IPS-20b (cell line): ENCODE results near the gene MOG.
"Not testable (repeated sequence)": the region's sequence is repeated elsewhere in the genome, so short reads cannot be mapped to it uniquely, and the experiment has no call there.

ENCODE experiments used
- H3K27ac ChIP-seq: one replicate; pipeline ENCODE4 v1.5.1; 2013; ENCODE audit warnings: low read length
- H3K27me3 ChIP-seq: 2 replicates; pipeline ENCODE4 v1.6.1; 2013; ENCODE audit warnings: mild to moderate bottlenecking, low read length, inconsistent platforms; ENCODE audit not compliant: insufficient read depth
- H3K36me3 ChIP-seq: 2 replicates; pipeline ENCODE4 v1.6.1; 2013; ENCODE audit warnings: low read depth, mild to moderate bottlenecking, inconsistent platforms, low read length, moderate library complexity; ENCODE audit not compliant: insufficient read depth
- H3K4me1 ChIP-seq: 2 replicates; pipeline ENCODE4 v1.6.1; 2013; ENCODE audit warnings: mild to moderate bottlenecking, control low read depth, inconsistent platforms, low read length, moderate library complexity; ENCODE audit not compliant: insufficient read depth
- H3K4me3 ChIP-seq: 2 replicates; pipeline ENCODE4 v1.5.1; 2013; ENCODE audit warnings: mild to moderate bottlenecking, low read length, inconsistent platforms
- H3K9ac ChIP-seq: 2 replicates; pipeline ENCODE4 v1.6.1; 2013; ENCODE audit warnings: low read depth, mild to moderate bottlenecking, inconsistent platforms, low read length, moderate library complexity
- H3K9me3 ChIP-seq: 2 replicates; pipeline ENCODE4 v1.6.1; 2013; ENCODE audit warnings: mild to moderate bottlenecking, low read depth, low read length, inconsistent platforms; ENCODE audit not compliant: insufficient read depth

The MOG gene

DNA sequence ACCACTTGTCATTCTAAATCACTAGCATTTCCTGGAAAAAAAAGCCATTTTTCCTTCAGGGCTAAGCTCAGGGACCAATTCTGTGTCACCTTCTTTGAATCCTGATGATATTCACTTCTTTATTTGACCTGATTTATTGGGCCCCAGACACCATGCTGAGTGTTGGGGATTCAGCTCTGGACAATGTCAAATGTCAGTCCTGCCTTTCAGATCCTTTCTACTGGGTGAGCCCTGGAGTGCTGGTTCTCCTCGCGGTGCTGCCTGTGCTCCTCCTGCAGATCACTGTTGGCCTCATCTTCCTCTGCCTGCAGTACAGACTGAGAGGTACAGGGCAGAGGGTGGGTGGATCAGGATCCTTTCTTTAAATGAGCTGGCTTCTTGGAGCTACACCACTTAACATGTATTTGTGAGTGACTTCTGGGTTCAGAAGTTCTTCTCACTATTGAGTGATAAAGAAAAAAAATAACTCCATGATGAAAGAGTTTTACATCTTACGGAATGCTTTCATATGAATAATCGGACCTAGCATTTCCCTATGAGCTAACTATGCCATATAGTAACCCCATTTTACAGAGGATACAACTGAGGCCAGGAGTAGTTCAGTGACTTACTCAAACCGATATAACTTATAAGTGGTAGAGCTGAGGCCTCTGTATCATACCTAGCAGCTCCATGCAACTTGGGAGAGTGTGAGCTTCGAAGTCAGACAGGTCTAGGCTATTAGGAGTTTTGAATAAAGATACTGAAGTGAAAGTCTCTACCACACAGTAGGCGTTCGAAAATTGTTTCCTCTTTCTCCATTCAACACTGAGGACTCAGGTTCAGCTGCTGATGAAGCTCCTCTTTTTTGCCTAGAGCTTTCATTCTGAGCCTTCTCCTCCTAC, 9.3 kb downstream of the MOG start:
- H3K4me1 ChIP-seq, result peaks cover 46% of the 10 kb centered on the region
- H3K36me3 ChIP-seq, result no peaks in the 10 kb centered on the region
- no peaks in the 10 kb centered on the region for H3K27me3 ChIP-seq
- H3K9ac ChIP-seq, result peak overlapping the region; percentile 48; the same call in 1 of the 2 replicates
- H3K9me3 ChIP-seq, result no peaks in the 10 kb centered on the region
- H3K4me3 ChIP-seq, result peak overlapping the region; percentile 28; the same call in 1 of the 2 replicates
- peak overlapping the region; percentile 52 for H3K27ac ChIP-seq

DNA sequence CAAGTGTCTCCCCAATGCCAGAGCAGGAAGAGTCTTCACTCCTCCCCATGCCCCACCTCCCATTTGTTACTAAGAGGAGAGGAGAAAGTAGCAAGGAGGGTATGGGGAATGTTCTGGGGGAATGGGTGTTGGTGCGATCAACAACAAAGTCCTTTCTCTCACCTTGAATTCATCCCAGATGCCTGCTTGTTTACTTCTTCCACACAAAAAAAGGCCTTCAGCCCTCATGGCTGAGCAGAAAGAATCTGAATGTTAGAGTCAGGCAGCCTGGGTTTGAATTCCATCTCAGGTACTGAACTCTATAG, 9.9 kb downstream of the MOG start:
- H3K9ac ChIP-seq, result peak overlapping the region; percentile 48; the same call in 1 of the 2 replicates
- H3K36me3 ChIP-seq, result no peaks in the 10 kb centered on the region
- H3K9me3 ChIP-seq, result no peaks in the 10 kb centered on the region
- H3K4me1 ChIP-seq, result peaks cover 43% of the 10 kb centered on the region
- no peaks in the 10 kb centered on the region for H3K27me3 ChIP-seq
- H3K27ac ChIP-seq, result peak overlapping the region; percentile 52
- peak overlapping the region; percentile 28 for H3K4me3 ChIP-seq

DNA sequence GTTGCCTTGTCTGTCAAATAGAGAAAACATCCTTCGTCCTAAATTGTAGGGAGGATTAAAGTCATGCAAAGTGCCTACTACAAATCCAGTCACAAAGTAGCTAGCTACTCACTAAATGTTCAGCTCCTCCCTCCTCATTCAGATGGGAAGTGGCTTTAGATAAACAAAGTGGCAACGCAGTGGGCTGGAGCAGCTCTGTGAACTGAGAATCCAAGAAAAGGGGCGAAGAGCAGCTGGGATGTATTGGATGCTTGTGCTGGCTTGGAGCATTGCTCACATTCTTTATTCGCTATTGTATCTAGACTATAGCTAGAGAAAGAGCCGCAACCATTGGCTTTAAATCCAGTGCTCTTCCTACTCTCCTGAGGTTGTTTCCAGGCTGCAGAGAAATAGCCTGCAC, 10.3 kb downstream of the MOG start:
- Histone ChIP-seq H3K36me3 (no peaks in the 10 kb centered on the region), H3K9ac (peak overlapping the region; percentile 48; the same call in 1 of the 2 replicates), H3K27me3 (no peaks in the 10 kb centered on the region), H3K4me1 (peaks cover 43% of the 10 kb centered on the region), H3K4me3 (peak overlapping the region; percentile 28; the same call in 1 of the 2 replicates), H3K27ac (peak overlapping the region; percentile 52), H3K9me3 (no peaks in the 10 kb centered on the region)

DNA sequence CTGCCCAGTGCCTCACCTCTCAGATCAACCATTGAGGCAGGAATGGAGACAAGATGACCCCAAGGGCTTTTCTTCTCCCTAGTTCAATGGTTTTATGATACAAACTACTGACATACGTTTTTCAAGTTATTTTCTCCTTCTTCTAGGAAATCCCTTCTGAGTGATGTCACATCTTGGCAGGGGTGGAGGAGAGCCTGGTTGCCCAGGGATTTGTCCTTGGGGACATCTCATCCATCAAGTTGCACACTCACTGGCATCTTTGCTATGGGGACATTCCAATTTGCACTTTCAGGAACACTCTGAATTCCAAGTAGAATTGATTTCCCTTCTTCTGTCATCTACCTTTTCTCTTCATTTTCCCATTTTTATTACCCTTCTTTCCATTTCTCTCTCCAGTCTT, 14.1 kb downstream of the MOG start:
- Histone ChIP-seq H3K27me3 (no peaks in the 10 kb centered on the region), H3K9ac (no peak overlapping the region), H3K4me1 (peaks cover 23% of the 10 kb centered on the region), H3K36me3 (no peaks in the 10 kb centered on the region), H3K4me3 (no peak overlapping the region), H3K27ac (no peak overlapping the region), H3K9me3 (no peaks in the 10 kb centered on the region)

DNA sequence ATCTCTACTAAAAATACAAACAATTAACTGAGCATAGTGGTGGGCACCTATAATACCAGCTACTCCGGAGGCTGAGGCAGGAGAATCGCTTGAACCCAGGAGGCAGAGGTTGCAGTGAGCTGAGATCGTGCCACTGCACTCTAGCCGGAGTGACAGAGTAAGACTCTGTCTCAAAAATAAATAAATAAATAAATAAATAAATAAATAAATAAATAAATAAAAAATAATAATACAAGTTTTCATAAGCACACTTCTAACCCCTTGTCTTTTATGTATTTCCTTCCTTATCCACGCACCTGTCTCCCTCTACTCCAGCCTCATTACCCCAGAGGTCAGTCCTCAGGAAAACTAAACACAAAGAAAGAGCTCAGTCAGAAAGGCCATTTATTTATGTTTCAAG, 15.2 kb downstream of the MOG start:
- peaks cover 12% of the 10 kb centered on the region for H3K4me1 ChIP-seq
- H3K4me3 ChIP-seq, H3K27ac ChIP-seq, H3K9me3 ChIP-seq, H3K9ac ChIP-seq, H3K36me3 ChIP-seq, H3K27me3 ChIP-seq: not testable (repeated sequence)

DNA sequence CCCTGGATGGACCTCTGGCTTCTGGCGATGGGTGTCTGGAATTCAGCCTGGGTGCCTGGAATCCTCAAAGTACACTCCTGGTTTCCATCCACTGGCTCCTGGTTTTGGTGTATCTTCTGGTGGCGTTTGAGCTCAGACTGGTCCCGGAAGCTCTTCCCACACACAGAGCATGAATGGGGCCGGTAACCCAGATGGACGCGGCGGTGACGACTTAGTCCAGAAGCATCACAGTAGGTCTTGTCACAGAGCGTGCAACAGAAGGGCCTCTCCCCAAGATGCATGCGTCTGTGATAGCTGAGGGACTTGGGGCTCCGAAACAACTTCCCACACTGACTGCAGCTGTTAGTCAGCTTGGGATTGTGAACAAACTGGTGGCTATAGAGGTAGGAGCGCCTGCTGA, 16.3 kb downstream of the MOG start:
- no peaks in the 10 kb centered on the region for H3K36me3 ChIP-seq
- H3K4me1 ChIP-seq, result peaks cover 8% of the 10 kb centered on the region
- no peak overlapping the region for H3K4me3 ChIP-seq
- H3K9me3 ChIP-seq, result no peaks in the 10 kb centered on the region
- no peaks in the 10 kb centered on the region for H3K27me3 ChIP-seq
- no peak overlapping the region for H3K9ac ChIP-seq
- no peak overlapping the region for H3K27ac ChIP-seq

DNA sequence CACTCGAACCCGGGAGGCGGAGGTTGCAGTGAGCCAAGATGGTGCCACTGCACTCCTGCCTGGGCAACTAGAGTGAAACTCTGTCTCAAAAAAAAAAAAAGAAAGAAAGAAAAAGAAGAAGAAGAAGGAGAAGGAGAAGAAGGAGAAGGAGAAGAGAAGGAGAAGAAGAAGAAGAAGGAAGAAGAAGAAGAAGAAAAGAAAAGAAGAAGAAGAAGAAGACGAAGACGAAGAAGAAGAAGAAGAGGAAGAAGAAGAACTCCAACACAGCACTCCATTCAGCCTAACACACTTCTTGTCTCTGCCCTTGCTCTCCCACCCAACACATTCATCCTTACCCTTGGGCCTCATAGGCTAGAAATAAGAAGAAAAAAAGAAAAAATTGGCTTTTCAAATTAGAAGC, 17.1 kb downstream of the MOG start:
- H3K27ac ChIP-seq, result no peak overlapping the region
- no peak overlapping the region for H3K4me3 ChIP-seq
- H3K4me1 ChIP-seq, result peaks cover 7% of the 10 kb centered on the region; the same call in 1 of the 2 replicates
- H3K9me3 ChIP-seq, result no peaks in the 10 kb centered on the region
- H3K9ac ChIP-seq, result no peak overlapping the region
- H3K36me3 ChIP-seq, result no peaks in the 10 kb centered on the region
- no peaks in the 10 kb centered on the region for H3K27me3 ChIP-seq

DNA sequence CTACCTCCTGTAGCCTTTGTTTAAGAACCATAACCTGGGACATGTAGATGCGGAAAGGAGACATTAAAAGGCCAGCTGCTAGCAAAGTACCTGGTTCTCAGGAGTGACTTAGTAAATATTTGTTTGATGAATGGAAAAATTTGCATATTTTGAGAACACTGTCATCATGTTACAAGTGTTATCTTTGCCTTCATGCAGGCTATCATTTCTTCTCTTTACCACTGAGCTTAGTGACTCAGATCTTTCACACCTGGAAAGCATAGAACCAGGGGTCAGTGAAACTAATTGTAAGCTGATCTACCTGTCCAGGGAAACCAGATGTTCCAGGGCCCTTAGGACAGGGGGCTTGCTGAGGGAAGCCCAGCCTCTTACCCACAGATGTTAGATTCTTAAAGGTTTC, 18.7 kb downstream of the MOG start:
- no peak overlapping the region for H3K9ac ChIP-seq
- no peaks in the 10 kb centered on the region for H3K27me3 ChIP-seq
- H3K4me3 ChIP-seq, result no peak overlapping the region
- H3K27ac ChIP-seq, result no peak overlapping the region
- no peaks in the 10 kb centered on the region for H3K36me3 ChIP-seq
- H3K4me1 ChIP-seq, result peaks cover 7% of the 10 kb centered on the region; the same call in 1 of the 2 replicates
- H3K9me3 ChIP-seq, result no peaks in the 10 kb centered on the region

DNA sequence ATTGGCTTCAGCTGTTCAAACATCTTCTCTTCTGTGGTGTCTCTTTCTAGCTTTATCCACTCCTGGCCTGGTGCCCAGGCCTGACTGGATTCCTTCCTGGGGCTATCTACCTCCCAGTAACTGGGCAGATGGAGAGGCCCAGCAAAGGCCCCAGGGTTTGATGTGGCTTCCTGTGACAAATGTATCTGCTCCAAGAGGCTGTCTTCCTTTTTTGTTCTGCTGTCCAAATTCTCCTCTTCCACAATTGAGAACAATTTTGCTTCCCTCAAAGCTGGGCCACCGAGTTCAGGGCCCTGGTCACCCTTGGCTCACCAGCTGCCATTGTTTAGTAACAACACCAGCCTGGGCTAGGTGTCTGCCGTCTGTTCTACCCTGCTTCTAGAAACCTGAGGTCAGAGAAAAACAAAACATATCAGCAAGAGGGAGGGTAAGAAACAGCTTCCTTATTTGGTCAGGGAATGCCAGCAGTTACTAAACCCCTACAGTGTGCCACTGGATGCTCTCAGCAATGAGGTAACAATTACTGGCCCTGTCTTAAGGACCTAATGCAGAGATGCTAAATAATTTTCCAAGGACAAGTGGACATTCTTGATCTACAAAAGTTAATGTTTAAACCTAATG, 20.2 kb downstream of the MOG start:
- Histone ChIP-seq H3K9me3 (no peaks in the 10 kb centered on the region), H3K4me3 (no peak overlapping the region), H3K4me1 (peaks cover 7% of the 10 kb centered on the region; the same call in 1 of the 2 replicates), H3K36me3 (no peaks in the 10 kb centered on the region), H3K27ac (peak overlapping the region; percentile 61), H3K27me3 (no peaks in the 10 kb centered on the region), H3K9ac (peak overlapping the region; percentile 50; the same call in 1 of the 2 replicates)

DNA sequence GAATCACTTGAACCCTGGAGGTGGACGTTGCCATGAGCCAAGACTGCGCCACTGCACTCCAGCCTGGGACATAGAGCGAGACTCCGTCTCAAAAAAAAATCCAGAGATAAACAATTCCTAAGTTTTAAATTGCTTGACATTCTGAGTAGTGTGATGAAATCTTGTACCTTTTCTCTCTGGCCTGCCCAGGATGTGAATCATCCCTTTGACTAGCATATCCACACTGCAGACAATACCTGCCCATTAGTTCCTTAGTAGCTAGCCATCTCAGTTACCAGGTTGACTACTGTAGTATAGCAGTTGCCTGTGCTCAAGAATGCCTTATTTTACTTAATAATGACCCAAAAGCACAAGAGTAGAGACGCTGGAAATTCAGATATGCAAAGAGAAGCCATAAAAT, 21.2 kb downstream of the MOG start:
- H3K4me1 ChIP-seq, result peaks cover 7% of the 10 kb centered on the region; the same call in 1 of the 2 replicates

DNA sequence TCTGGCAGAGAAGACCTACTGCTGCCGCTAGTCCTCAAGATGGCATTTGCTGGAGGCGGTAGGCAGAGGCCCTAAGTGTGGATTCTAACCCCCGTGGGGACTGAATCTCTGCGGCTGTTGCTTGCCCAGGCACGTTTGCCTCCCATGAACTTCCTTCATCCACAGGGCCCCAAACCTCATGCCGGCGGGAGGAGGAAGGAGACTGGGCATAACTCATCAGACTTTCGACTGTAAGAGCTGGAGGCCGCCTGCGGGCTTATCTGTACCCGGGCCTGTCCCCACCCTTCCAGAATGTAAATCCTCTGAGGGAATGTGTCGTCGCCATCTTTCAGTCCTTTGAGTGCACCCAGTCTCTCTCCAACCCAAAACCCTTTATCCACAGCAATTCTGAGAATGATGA, 23.1 kb downstream of the MOG start:
- Histone ChIP-seq H3K36me3 (no peaks in the 10 kb centered on the region), H3K27me3 (no peaks in the 10 kb centered on the region), H3K27ac (no peak overlapping the region), H3K9me3 (peaks cover under 1% of the 10 kb centered on the region; the same call in 1 of the 2 replicates), H3K4me1 (peaks cover 14% of the 10 kb centered on the region), H3K9ac (no peak overlapping the region), H3K4me3 (no peak overlapping the region)

More for the DNA sequence above, 21.2 kb downstream of the MOG start:
- Histone ChIP-seq H3K9ac (no peak overlapping the region), H3K9me3 (no peaks in the 10 kb centered on the region), H3K27ac (no peak overlapping the region), H3K4me3 (no peak overlapping the region), H3K27me3 (no peaks in the 10 kb centered on the region), H3K36me3 (no peaks in the 10 kb centered on the region)

DNA sequence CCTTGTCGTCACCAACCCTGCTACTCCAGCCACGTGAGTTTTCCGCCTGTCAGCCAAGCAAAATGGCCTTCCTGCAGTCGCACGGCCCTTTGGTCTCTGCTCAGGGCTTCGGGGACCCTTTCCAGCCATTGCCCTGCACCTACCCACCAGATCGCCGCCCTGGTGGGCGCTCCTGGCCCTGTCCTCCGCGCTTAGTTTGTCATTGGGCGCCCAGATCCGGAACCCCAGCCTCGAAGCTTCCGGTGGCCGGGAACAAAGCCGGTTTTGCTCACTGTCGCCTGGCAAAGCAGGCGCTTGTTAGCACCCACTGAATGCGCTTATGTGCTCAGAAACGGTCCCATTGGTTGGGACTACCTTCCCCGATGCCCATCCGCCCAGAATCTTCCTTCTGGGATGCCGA, 23.5 kb downstream of the MOG start:
- no peaks in the 10 kb centered on the region for H3K27me3 ChIP-seq
- H3K4me1 ChIP-seq, result peaks cover 14% of the 10 kb centered on the region
- no peak overlapping the region for H3K4me3 ChIP-seq
- H3K36me3 ChIP-seq, result no peaks in the 10 kb centered on the region
- H3K27ac ChIP-seq, result no peak overlapping the region
- H3K9me3 ChIP-seq, result peaks cover 3% of the 10 kb centered on the region; the same call in 1 of the 2 replicates
- H3K9ac ChIP-seq, result no peak overlapping the region
